NCI-H446 (cell line): Measurements from ENCODE around the gene U2AF2.
A peak's percentile ranks its signal among the peaks of the same experiment; 100 is the strongest.

Experiments used
- DNase-seq, 2 experiments: peaks; one replicate each; lab custom pipeline; 2025; lab: John Stamatoyannopoulos, UW

U2AF2 gene

DNA sequence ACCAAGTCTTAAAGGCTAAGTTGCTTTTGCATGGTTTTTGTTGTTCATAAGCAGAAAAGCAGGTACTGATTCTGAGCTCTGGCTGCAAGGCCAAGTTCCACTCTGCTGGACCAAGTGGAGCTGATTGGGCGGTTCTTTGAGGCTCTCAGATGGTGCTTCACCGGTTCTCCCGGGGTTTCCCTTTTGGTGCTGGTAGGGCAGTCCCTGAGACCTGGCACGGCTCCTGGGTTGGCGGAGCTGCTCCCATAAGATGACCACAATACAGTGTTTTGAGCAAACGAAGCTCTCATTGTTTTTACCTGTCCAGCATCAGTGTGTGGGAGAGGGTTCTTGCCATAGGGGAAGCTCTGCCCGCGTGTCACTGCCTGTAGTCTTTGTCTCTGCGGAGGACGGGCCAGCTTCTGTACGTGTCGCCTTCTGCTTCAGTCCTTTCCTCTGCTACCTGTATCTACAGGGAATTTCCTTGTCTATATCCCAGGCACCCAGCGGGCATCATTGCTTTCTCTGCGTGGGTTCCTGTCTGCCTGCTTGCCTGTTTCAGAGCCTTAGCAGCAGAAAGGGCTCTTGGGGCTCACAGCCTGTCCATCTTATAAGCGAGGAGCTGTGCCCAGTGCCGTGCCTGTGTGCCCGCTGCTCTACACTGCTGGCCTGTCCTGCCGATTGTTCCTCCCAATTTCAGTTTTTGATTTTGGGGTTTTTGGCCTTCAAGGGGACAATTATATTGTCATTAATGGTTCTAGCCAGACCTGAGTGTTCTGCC is 2.3 kb downstream of the U2AF2 start:
- DNase-seq: peak in 1 of 2 experiments; percentile 38

DNA sequence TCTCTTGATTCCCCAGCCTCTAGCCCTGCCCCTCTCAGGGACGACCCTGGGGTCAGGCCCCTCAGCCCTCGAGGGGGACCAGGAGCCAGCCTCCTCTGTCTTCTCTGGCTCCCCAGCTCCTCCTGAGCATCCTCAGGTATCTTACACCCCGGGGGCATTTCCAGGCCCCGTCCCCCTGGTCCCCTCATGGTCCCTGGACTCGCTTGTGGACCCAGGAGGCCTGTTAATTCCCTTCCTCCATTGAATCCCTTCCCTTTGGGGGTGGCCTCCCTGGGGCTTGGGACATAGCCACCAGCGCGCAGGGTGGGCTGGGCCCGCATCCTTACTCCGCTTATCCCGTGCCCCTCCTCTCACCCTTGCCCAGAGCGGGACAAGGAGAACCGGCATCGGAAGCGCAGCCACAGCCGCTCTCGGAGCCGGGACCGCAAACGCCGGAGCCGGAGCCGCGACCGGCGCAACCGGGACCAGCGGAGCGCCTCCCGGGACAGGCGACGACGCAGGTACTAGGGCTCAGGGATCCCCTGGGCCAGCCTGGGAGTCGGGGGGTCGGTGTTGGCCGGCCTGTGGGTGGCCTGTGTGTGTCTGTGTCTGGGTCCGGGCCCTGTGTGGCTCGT is 4.1 kb downstream of the U2AF2 start:
- DNase-seq: no peak

DNA sequence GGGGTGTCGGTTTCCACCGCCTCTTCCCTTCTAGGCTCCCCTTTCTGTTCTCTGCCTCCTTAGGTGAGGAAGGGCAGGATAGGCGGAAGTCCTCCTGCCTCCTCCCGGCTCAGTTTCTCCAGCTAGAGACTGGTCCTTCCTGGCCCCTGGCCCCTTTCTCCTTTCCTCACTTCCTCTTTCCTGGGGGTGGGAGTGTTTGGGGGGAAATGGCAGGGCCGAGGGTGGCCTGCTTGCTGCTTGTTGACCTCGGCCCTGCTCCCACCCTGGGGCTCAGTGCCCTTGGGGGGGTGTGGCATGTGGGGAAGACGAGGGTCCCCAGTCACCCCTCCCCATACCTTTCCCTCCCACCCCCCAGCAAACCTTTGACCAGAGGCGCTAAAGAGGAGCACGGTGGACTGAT is 5.0 kb downstream of the U2AF2 start:
- no peak for DNase-seq

DNA sequence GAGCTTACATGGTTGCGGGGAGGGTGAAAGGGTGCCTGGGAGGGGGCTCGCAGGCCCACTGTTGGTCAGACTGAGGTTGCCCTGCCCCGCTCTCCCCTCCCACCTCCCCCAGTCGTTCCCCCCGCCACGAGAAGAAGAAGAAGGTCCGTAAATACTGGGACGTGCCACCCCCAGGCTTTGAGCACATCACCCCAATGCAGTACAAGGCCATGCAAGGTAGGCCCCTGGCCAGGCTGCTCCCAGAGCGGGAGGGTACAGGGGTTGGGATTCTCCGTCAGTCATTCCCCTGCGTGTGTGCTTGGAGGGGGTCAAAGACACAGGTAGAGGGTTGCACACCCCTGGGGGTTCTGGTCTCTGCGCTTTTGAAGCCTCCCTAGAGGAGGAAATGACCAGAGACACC is 5.6 kb downstream of the U2AF2 start:
- no peak for DNase-seq

DNA sequence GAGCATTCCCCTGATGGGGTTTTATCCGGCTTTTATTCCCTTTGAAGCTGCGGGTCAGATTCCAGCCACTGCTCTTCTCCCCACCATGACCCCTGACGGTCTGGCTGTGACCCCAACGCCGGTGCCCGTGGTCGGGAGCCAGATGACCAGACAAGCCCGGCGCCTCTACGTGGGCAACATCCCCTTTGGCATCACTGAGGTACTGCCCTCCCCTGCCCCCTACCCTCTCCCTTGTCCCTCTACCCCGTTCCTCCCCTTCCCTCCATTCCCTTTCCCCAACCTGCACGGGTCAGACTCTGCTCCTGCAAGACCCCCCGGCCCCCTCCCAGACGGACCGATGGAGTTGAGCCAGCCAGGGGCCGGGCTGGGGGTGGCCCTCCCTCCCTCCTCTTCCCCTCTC is 6.2 kb downstream of the U2AF2 start:
- no peak for DNase-seq

DNA sequence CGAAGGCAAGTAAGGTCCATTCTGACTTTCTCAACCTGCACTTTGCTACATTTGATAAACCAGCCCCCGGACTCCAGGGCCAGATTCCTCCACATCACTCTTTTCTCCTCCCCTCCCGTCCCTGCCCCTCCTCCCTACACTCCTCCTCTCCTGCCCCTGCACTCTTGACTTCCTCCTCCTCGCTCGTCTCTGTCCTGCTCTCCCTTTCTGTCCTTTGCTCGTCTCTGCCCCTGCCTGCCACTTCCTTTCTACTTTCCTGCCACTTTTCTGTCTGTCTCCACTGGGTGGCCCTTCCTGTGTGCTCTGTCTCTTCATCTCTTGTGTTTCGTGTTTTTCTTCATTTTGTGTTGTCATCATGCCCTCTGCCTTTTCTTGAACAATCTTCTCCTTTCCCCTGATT is 7.0 kb downstream of the U2AF2 start:
- DNase-seq: no peak

DNA sequence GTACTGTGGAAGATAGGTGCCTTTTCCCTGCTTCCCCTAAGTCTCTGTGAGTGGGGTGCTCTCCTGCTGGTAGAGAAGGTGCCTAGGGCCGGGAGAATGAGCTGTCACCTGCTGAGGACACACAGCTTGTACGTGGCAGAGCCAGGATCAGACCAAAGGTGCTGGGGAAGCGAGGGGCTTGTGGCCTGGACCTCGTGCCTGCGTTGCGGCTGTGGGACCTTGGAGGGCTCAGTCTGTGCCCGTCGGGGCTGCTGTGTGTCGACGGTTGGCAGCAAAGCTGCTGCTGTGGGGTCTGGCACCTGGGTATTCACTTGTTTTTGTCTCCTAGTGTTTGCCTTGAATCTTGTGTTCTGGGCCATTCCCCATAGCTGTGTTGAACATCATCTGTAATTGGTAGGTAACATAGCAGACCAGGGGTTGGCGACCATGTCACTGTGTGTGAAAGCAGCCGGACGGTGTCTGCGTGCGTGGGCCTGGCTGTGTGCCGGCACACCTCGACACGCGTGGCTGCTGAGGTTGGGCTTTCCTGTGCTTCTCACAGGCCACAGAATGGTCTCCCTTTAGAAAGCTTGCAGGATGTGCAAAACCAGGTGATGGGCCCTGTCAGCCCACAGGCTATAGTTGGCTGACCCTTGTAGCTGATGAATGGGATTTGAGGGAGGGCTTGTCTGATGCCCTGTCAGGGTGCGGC is 9.2 kb downstream of the U2AF2 start:
- DNase-seq: no peak

DNA sequence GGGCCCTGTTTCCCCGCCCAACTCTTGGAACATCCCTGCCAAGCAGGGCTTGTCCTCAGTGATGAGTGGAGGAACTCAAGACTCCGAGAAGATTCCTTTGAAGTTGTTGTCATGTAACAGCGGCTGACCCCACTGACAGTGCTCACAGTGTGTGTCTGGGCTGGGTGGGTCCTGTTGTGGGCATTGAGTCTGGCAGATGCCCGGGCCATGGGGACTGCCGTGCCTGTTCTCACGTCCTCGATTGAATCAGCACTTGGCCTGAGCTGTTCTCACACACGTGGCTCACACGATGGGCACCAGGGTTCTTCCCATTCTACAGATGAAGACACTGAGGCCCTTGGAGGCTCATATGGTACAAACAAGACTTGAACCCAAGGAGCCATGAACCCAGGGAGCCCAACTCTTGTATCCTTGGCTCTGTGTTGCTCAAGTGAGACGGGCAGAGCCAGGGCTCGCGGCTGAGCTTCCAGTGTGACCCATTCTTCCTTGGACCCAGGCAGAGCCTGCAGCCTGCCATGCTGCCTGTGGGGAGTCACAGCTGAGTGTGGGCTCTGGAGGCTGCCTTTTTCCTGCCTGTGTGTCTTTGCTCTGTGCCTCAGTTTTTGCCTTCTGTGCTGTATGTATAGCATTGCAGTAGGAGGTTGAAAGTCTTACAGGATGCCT is 11.6 kb downstream of the U2AF2 start:
- no peak for DNase-seq

DNA sequence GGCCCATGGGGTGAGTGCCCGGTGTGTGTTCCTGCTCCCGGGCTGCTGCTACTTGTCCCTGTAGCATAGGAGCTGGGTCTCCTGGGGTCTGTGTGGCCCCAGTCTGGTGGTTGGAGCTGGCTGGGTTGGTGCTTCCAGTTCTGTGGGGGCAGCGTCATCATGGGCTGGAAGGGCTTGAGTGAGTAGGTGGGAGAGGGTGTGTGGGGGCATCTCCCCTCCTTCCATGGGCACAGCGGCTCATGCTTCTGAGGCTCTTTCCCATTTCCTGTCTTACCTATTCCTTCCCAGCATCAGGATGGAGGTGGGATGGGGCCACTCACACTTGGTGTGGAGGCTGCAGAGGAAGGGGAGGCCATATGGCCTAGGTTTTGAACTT is 12.2 kb downstream of the U2AF2 start:
- DNase-seq: no peak

DNA sequence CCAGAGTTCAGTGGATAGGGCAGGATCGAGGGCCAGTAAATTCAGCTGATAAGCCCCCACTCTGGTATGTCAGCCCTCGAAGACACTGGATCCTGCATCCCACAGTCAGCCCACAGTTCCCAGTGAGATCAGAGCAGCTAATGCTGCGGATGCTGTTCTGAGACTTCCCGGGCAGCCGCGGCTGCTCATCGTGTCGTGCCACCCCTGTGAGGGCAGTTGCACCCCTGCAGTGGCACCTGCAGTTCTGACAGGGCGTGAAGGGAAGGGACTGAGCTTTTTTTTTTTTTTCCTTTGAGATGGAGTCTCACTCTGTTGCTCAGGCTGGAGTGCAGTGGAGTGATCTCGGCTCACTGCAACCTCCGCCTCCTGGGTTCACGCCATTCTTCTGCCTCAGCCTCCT is 12.7 kb downstream of the U2AF2 start:
- no peak for DNase-seq

DNA sequence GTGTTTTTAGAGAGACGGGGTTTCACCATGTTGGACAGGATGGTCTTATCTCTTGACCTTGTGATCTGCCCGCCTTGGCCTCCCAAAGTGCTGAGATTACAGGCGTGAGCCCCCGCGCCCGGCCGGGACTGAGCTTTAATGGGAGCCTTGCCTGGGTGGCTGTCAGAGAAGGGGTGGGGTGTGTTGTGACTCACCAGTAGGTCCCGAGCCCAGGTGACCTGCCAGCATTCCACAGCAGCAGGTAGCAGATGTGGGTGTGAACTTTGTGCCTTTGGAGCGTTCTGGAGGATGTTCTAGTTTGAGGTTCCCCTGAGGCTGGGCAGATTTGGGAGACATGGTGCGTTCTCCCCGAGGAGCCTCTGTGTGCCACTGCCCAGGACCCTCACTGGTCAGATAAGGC is 13.1 kb downstream of the U2AF2 start:
- DNase-seq: no peak

DNA sequence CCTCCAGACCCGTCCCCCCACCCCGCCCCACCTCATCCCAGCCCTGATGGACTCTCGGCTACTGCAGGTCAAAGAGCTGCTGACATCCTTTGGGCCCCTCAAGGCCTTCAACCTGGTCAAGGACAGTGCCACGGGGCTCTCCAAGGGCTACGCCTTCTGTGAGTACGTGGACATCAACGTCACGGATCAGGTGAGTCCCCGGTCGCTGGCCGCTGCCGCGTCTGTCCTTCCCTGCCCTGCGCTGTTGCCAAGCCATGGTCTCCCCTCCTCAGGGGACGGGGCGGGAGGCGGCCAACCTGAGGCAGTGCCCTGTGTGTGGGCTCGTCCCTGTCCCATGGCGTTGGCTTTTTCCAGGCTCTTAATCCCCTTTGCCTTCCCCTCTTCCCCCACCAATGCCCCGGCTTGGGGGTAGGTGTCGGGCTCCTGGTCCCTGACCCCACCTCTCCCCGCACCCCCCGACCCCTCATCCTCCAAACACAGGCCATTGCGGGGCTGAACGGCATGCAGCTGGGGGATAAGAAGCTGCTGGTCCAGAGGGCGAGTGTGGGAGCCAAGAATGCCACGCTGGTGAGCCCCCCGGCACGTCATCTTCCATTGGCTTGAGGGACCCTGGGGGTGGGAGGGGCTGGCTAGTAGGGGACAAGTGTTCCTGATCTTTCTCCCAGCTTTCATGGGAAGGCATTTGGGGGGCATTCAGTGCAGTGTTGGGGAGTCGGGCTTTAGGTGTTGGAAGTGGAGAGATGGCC is 13.9 kb downstream of the U2AF2 start:
- no peak for DNase-seq

DNA sequence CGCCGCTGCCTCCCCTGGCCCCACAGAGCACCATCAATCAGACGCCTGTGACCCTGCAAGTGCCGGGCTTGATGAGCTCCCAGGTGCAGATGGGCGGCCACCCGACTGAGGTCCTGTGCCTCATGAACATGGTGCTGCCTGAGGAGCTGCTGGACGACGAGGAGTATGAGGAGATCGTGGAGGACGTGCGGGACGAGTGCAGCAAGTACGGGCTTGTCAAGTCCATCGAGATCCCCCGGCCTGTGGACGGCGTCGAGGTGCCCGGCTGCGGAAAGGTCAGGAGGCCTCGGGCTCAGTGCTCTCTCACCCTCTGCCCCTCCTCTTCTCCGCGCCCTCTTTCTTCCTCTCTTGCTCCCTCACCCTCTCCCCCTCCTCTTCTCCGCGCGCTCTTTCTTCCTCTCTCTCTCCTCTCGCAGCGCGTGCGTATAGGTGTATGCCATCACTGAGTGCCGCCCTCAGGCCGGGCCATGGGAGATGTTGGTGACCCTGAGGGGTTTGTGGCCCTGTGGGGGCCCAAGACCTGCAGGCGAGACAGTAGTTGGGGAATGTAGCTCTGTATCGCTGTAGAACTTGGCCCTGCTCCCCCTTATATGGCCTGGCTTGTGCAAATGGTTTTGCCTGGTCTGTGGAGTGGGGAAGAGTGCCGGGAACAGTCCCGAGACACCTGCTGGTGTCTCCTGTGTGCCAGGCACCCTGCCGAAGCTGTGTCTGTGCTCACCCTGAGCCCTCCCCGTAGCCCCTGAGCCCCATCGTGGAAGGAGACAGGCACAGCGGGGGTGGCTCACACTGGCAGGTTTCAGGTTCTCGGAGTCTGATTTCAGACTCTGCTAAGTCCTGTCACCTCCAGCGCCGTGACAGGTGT is 14.8 kb downstream of the U2AF2 start:
- DNase-seq: no peak

DNA sequence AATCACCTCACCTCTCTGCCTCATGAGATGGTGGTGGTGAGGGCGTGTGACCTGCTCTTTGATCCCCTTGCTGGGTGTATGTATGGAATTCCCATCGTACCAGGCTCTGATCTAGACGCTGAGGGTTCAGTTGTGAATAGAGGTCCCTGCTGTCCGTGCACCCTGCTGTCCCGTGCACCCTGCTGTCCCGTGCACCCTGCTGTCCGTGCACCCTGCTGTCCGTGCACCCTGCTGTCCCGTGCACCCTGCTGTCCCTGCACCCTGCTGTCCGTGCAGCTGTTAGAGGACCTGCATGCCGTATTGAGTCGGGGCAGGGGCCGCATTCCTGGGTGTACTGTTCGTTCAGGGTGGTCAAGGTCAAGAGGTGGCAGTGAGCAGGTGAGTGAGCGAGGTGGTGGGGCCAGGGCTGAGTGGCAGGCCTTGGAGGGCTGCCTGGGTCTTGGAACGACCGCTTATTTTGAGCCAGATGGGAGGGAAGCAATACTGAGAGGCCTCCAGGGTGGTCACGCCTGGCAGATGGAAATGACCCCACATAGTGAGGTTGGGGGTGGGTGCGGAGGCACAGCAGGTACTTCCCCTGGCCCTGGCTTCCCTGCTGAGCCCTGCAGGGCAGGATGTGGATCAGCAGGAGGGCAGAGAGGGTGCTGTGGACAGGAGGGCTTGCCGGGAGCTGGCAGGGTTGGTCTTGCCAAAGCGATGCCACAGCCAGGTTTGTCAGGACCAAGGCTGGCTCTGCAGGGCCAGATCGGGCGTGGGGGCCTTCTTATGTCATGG is 15.6 kb downstream of the U2AF2 start:
- DNase-seq: peak in 1 of 2 experiments; percentile 10

DNA sequence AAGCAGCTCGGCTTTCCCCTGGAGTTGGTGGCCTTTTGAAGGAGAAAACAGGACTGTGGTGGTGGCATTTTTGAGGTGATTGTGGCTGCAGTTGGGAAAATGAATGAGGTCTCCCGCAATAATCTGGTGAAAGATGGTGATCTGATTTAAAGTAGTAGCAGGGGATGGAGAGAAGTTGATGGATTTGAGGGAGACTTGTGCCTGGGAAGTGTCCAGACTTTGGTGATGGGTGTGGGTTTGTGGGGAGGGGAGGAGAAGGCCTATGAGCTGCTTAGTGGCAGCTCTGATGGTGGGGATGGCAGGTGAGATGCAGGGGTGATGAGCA is 16.2 kb downstream of the U2AF2 start:
- DNase-seq: no peak

DNA sequence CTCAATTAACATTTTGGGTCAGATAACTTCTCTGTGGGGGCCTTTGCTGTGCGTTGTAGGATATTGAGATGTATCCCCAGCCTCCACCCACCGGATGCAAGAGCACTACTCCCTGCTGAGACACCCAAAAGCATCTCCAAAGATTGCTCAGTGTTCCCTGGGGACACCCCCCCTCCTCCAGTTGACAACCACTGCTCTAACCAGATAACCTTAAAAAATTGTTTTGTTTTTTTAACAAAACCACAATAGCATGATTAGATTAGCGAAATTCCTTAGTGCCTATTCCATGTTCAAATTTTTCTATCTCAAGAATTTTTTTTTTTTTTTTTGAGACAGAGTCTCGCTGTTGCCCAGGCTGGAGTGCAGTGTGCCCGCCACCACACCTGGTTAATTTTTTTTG is 17.6 kb downstream of the U2AF2 start:
- DNase-seq: no peak

DNA sequence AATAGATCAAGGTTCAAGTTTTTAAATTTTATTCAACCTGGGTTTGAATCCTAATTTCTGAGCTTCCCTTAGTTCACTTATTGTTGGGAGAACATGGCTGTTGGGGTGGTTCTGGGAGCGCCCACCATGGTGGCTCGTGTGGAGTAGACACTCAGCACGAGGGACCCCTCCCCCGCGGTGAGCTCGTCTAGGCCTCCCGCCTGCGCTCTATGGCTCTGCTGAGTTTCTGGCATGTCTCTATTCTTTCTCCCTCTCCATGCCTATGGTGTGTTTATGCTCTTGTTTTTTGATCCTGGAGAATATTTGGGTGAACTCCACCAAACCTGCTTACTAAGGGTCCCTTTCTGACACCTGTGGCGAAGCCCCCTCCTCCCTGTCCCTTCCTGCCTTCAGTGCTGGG is 18.6 kb downstream of the U2AF2 start:
- no peak for DNase-seq

DNA sequence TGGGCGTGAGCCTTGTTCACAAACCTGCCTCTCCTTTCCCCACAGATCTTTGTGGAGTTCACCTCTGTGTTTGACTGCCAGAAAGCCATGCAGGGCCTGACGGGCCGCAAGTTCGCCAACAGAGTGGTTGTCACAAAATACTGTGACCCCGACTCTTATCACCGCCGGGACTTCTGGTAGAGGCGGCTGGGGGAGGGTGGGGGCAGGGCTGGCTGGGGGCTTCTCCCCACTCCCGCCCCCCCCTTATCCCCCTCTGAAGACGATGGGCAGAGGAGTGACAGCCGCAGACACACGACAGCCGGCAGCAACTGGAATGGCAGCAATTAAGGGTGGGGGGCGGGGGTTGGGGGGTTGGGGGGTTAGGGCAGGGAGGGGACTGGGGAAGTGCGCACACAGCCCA is 19.1 kb downstream of the U2AF2 start:
- DNase-seq: no peak

DNA sequence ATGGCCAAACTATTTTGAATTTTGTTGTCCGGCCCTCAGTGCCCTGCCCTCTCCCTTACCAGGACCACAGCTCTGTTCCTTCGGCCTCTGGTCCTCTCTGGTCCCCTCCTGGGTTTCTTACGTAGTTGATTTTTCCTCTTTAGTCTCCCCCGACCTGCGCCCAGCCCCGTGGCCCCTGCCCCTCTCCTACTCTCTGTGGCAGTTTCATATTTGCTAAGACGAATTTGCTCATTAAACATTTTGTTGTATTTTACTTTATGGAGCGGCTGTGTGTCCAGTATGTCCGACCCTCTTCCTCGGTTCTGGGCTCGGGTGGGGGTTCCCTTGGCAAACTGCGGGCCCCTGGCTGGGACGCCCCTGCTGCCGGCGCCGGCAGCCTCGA is 19.6 kb downstream of the U2AF2 start:
- DNase-seq: no peak

DNA sequence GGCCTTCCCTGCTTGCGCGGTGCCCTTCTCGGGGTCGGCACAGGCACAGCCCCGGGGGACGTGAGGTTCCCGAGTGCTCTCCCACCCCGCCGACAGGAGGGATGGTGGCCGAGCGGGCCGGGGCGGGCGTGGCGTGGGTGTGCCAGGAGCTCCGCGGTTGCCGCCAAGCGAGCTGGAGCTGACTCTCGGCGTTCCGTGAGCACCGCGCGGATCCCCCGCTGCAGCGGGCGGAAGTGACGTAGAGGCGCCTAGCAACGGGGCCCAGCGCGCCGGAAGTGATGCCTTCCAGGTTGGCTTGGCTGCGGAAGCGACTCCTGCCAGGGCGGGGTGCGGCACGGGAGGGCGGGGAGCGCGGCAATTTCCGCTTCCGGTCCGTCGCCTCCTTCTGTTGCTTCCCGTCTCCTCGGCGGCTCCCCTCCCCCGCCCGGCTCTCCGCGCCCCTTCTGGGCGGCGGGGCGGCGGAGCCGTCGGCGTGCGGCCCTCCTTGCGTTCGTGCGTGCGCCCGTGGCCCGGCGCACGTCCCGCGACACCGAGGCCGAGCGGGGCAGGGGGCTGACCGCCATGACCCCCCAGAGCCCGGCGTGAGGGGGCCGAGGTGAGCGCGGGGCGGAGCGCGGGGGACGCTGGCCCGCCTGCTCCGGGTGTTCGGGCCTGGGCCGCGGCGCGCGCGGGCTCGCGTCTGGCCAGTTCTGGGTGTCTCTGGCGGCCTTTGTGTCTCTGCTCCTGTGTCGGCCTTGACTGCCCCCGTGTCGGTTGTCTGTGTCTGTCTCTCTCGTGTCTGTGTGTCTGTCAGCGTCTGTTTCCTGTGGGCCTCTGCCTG is 20.2 kb downstream of the U2AF2 start, which contains the start of gene EPN1:
Gene EPN1, plus strand, starts transcription at position 386 of the 820 bp plus-strand sequence. CDS start 3,402 bp downstream, outside the sequence.
- DNase-seq: peak; percentile 97 to 99
